ENCODE data around the gene N4BP2.

N4BP2 gene

GRCh38 chr4:40152637-40153036 is 96.0 kb downstream of the N4BP2 start:
- DNase-seq (ENCODE audit: low read depth in 2 of 2), result no peak

GRCh38 chr4:40157436-40157835 is 100.8 kb downstream of the N4BP2 start:
- DNase-seq (ENCODE audit: low read depth in 2 of 2), result no peak

GRCh38 chr4:40160258-40160657 is 103.6 kb downstream of the N4BP2 start:
- DNase-seq (ENCODE audit: low read depth in 2 of 2), result no peak

- DNase-seq (ENCODE audit: low read depth in 2 of 2), result no peak
These were observed 107.8 kb downstream of the N4BP2 start for GRCh38 chr4:40164459-40164858.

- no peak for DNase-seq (ENCODE audit: low read depth in 2 of 2)
These were observed 109.3 kb downstream of the N4BP2 start for GRCh38 chr4:40165916-40166315.

- no peak for DNase-seq (ENCODE audit: low read depth in 2 of 2)
These were observed 111.4 kb downstream of the N4BP2 start for GRCh38 chr4:40168070-40168469.

GRCh38 chr4:40170588-40170987 is 113.9 kb downstream of the N4BP2 start:
- DNase-seq (ENCODE audit: low read depth in 2 of 2), result no peak

GRCh38 chr4:40173470-40173875 is 116.8 kb downstream of the N4BP2 start:
- DNase-seq (ENCODE audit: low read depth in 2 of 2), result no peak

- DNase-seq (ENCODE audit: low read depth in 2 of 2), result no peak
These were observed 120.0 kb downstream of the N4BP2 start for GRCh38 chr4:40176602-40177001.

- DNase-seq (ENCODE audit: low read depth in 2 of 2), result no peak
These were observed 120.9 kb downstream of the N4BP2 start for GRCh38 chr4:40177591-40177990.

- no peak for DNase-seq (ENCODE audit: low read depth in 2 of 2)
These were observed 122.0 kb downstream of the N4BP2 start for GRCh38 chr4:40178672-40179071.

GRCh38 chr4:40179360-40179759 is 122.7 kb downstream of the N4BP2 start:
- DNase-seq (ENCODE audit: low read depth in 2 of 2), result no peak

GRCh38 chr4:40180356-40180755 is 123.7 kb downstream of the N4BP2 start:
- DNase-seq (ENCODE audit: low read depth in 2 of 2), result no peak

GRCh38 chr4:40182001-40182400 is 125.4 kb downstream of the N4BP2 start:
- no peak for DNase-seq (ENCODE audit: low read depth in 2 of 2)

- no peak for DNase-seq (ENCODE audit: low read depth in 2 of 2)
These were observed 126.3 kb downstream of the N4BP2 start for GRCh38 chr4:40182954-40183353.

GRCh38 chr4:40183615-40184411 is 127.2 kb downstream of the N4BP2 start:
- DNase-seq (ENCODE audit: low read depth in 2 of 2), result no peak

GRCh38 chr4:40185830-40186664 is 129.4 kb downstream of the N4BP2 start:
- no peak for DNase-seq (ENCODE audit: low read depth in 2 of 2)

GRCh38 chr4:40186665-40187014 is 130.0 kb downstream of the N4BP2 start:
- DNase-seq (ENCODE audit: low read depth in 2 of 2), result no peak

- no peak for DNase-seq (ENCODE audit: low read depth in 2 of 2)
These were observed 130.8 kb downstream of the N4BP2 start for GRCh38 chr4:40187386-40187906.

- no peak for DNase-seq (ENCODE audit: low read depth in 2 of 2)
These were observed 133.4 kb downstream of the N4BP2 start for GRCh38 chr4:40190019-40190418.

- DNase-seq (ENCODE audit: low read depth in 2 of 2), result no peak
These were observed 133.8 kb downstream of the N4BP2 start for GRCh38 chr4:40190465-40190864.

GRCh38 chr4:40190880-40191815 is 134.5 kb downstream of the N4BP2 start:
- no peak for DNase-seq (ENCODE audit: low read depth in 2 of 2)
